Liver (tissue), 3 donors: ENCODE data around the gene TANGO6.

Experiments
- JUND ChIP-seq, 2 donors: IDR thresholded peaks; 2 replicates each; pipeline ENCODE4 v1.6.1; 2016; ENCODE audit warnings: antibody characterized with exemption in 2 of 2
- YY1 ChIP-seq: IDR thresholded peaks from 2 replicates; pipeline ENCODE4 v1.6.1; 2016; ENCODE audit warnings: antibody characterized with exemption, mild to moderate bottlenecking
- TF ChIP-seq, protein P1 (sequence below): fragments of 150-350 bp; IDR thresholded peaks from 2 replicates; pipeline ENCODE4 v1.5.1; 2017; ENCODE audit warnings: improper control_type of control experiment, low read depth, low read length; ENCODE audit not compliant: missing input control
- TF ChIP-seq, protein P2 (sequence below): IDR thresholded peaks from 2 replicates; pipeline ENCODE4 v1.6.1; 2016; ENCODE audit warnings: antibody characterized with exemption
- TF ChIP-seq, protein P3 (sequence below): IDR thresholded peaks from 2 replicates; pipeline ENCODE4 v1.6.1; 2016; ENCODE audit warnings: antibody characterized with exemption
- donor health status: healthy.
- donor health status: healthy.

DNA sequence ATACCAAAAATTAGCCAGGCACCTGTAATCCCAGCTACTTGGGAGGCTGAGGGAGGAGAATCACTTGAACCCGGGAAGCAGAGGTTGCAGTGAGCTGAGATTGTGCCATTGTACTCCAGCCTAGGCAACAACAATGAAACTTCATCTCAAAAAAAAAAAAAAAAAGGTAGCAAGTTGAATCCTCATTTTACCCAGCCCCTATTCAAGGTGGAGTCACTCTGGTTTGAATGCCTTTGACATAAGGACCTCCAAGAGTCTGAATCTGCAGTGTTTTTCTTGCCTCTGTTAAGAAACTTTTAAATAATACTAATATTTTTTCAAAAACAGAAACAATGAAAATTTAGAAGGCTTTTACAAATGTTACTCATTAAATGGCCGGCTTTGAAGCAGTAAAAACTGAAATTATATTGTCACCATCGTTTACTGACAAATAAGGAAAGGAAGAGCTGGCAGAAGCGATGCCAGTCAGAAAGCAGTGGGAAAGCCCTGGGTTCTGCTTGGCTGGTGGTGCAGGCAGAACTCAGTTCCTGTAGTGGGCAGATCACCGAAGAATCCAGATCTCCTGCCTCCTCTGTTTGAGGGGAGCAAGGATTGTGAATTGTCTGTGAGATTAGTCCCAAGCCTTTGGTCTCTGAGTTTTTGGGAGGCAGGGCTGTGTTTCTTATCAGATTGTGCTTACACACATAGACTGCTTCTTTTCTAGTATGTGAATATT lies 162.5 kb downstream of the TANGO6 start:
- TF ChIP-seq, protein P1, sequence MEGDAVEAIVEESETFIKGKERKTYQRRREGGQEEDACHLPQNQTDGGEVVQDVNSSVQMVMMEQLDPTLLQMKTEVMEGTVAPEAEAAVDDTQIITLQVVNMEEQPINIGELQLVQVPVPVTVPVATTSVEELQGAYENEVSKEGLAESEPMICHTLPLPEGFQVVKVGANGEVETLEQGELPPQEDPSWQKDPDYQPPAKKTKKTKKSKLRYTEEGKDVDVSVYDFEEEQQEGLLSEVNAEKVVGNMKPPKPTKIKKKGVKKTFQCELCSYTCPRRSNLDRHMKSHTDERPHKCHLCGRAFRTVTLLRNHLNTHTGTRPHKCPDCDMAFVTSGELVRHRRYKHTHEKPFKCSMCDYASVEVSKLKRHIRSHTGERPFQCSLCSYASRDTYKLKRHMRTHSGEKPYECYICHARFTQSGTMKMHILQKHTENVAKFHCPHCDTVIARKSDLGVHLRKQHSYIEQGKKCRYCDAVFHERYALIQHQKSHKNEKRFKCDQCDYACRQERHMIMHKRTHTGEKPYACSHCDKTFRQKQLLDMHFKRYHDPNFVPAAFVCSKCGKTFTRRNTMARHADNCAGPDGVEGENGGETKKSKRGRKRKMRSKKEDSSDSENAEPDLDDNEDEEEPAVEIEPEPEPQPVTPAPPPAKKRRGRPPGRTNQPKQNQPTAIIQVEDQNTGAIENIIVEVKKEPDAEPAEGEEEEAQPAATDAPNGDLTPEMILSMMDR: no peak
- TF ChIP-seq JUND (IDR thresholded peaks at IDR 0.05): no peak
- TF ChIP-seq YY1: no peak
- TF ChIP-seq, protein P2, sequence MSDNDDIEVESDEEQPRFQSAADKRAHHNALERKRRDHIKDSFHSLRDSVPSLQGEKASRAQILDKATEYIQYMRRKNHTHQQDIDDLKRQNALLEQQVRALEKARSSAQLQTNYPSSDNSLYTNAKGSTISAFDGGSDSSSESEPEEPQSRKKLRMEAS: no peak
- TF ChIP-seq, protein P3, sequence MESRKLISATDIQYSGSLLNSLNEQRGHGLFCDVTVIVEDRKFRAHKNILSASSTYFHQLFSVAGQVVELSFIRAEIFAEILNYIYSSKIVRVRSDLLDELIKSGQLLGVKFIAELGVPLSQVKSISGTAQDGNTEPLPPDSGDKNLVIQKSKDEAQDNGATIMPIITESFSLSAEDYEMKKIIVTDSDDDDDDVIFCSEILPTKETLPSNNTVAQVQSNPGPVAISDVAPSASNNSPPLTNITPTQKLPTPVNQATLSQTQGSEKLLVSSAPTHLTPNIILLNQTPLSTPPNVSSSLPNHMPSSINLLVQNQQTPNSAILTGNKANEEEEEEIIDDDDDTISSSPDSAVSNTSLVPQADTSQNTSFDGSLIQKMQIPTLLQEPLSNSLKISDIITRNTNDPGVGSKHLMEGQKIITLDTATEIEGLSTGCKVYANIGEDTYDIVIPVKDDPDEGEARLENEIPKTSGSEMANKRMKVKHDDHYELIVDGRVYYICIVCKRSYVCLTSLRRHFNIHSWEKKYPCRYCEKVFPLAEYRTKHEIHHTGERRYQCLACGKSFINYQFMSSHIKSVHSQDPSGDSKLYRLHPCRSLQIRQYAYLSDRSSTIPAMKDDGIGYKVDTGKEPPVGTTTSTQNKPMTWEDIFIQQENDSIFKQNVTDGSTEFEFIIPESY: no peak
